NK-92 (cell line): ENCODE data around the gene PLPP4.

Source experiments
- DNase-seq: peaks from one replicate; lab custom pipeline; 2025; ENCODE audit not compliant: unreplicated experiment; lab: John Stamatoyannopoulos, UW

Gene PLPP4

GRCh38 chr10:120572307-120572706 lies 115.3 kb downstream of the PLPP4 start:
- DNase-seq = no peak

GRCh38 chr10:120573355-120573754 lies 116.3 kb downstream of the PLPP4 start:
- no peak for DNase-seq

- DNase-seq = no peak
Observed at GRCh38 chr10:120574981-120575380, 118.0 kb downstream of the PLPP4 start.

- no peak for DNase-seq
Observed at GRCh38 chr10:120575411-120575810, 118.4 kb downstream of the PLPP4 start.

DNA sequence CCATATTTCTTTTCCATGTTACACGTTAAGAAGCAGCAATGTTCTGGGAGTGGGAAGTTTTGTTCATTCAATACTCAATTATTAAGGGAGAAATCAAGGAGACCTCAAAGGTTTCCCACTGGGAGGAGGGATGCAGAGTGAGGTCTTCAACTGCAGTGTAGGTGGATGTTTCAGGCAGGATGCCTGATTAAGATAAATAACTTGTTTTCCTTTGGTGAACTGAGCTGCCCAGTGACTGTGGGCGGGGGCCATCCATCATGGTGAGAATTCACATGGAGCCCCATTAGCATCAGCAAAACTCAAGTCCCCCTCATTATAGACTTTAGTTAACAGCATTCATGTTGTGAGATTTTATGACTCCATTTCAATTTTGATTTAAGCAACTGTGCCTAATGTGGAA lies 121.1 kb downstream of the PLPP4 start:
- no peak for DNase-seq

DNA sequence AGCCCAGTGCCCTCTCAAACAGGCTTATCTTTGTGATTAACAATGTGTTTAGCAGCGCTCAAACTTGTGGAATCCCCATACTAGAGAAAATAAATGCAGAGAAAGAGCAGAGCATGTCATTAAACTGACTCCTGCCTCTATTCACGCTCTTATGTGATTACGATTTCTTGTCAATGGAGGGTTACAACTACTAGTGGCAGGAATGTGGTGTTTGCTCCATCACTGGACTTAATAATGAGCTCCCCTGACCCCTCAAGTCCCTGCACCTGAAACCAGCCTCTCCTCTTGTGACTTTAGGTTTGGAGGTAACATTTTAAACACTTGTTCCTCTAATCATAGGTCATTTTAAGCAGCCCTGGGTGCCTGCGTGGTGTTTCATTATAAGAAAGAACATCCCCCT lies 121.9 kb downstream of the PLPP4 start:
- no peak for DNase-seq

DNA sequence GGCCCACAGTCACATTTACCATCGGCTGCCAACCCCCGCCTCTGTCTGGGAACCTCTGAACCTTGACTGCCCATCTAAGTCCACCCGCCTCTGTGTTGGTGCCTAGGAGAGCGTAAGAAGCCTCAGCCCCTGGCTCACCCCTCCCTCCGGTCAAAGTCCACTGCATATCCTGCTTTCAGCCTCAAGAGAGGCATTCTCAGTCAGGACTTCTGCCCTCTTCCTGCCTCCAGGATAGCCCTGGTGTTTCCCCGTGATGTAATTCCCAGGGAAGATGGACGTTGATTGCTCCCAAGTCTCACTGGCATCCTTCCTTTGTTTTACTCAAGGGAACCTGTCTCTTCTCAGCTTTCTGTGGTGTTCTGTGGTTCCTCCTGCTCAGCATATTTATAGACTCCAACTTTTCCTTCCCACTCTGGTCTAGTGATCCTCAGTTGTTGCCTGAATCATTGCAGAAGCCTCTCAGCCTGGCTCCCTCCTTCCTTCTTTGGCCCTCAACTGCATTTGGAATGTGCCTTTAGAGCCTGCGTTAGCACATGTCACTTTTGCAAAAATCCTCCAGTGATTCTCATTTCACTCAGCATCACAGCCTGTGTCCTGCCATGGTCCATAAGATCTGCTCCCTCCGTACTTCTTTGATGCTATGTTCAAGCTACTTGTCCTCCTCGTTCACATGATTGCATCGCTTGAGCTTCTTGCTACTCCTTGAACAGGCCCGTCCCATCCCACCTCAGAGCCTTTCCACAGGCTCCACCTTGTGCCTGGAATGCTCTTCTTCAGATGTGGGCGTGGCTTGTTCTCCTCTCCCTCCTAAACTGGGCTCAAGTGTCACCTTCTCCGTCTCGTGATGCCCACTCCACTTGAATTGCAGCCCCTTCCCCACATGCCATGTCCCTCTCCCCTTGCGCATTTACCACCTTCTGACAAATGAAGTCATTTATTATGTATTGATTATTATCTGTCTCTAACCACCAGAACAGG lies 124.2 kb downstream of the PLPP4 start:
- no peak for DNase-seq

DNA sequence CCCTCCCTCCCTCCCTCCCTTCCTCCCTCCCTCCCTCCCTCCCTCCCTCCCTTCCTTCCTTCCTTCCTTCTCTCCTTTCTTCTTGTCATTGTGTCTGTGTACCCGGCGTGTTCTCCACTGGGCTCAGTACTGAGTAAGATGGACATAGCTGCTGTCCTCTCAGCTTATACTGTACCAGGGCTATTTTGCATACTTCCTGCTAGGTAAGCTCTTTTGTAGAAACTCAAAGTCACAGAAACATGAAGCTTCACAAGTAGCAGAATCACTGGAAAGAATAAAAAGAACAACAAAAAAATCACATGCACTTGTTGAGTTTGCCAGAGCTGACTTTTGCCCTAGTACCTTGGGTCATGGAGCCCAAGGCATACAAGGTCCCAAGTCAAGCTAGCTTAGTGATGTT lies 125.7 kb downstream of the PLPP4 start:
- no peak for DNase-seq

- no peak for DNase-seq
Observed at GRCh38 chr10:120583424-120584108, 126.5 kb downstream of the PLPP4 start.

DNA sequence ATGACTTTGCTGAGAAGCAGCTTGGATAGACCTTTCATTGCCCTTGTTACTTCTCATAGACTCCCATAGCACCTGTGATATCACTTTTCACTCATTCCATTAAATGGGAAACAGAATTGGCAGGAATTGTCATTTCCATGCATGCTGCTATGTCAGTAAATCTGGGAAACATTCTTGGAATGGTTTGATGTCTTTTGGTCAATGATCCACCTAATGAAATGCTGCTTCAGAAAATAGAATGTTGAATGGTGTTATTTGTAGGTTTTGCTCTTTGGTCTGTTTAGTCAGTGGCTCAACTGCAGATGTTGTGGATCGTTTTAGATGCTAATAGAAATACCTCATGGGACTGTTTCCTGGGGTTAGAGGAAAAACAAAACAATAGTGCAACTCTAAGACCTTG lies 127.8 kb downstream of the PLPP4 start:
- no peak for DNase-seq

DNA sequence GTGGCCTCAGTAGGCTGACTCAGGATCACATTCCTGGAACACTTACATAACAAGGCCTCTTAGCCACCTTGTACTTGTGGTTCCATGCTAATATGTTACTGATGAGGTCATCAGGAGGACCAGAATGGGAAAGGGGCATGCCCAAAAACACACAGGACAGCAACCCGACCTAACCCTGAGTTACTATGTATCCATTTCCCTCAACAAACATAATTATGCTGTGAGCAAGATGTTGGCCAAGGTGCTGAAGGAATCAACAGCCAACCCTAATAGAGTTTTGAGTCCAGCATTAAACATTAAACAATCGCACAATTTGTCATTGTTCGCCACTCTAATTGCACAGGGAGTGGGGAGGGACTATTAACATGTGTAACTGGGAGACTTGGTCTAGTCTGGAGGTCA lies 129.4 kb downstream of the PLPP4 start:
- no peak for DNase-seq

DNA sequence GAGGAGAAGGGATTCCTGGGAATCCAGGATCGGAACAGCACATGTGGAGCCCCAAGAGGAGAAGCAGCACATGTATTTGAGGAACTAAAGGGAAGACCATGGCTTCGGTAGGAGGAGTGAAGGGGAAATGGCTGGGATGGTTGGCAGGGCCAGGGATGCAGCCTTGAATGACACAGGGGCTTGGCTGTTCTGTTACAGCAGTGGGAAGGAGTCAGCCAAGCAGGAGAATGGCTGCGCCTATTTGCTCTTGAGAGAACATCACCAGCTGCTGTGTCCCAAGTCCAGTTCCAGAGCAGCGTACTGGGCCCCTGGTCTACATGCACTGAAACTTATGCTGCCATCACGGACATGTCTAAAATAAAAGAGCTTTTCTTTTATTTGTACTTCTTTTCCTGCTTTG lies 130.0 kb downstream of the PLPP4 start:
- DNase-seq = no peak

DNA sequence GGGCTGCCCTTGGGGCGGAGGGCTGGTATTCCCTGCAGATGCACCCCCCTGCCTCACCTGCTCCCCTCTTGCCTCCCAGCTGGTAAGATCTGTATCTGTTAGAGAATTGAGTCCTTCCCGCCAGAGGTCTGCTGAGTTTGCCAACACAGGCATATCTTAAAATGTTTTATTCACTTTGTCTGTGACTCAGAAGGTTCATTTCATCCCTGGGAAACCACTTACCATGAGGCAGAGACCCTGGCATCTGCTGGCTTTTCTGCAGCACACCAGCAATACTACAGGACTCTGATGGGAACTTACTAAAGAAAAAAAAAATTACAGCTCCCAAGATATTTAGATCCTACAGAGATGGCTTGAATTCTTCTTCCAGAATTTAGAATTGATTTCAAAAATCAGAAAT lies 131.3 kb downstream of the PLPP4 start:
- DNase-seq = no peak

GRCh38 chr10:120593693-120594092 lies 136.7 kb downstream of the PLPP4 start:
- no peak for DNase-seq

- no peak for DNase-seq
Observed at GRCh38 chr10:120597902-120598301, 140.9 kb downstream of the PLPP4 start.

DNA sequence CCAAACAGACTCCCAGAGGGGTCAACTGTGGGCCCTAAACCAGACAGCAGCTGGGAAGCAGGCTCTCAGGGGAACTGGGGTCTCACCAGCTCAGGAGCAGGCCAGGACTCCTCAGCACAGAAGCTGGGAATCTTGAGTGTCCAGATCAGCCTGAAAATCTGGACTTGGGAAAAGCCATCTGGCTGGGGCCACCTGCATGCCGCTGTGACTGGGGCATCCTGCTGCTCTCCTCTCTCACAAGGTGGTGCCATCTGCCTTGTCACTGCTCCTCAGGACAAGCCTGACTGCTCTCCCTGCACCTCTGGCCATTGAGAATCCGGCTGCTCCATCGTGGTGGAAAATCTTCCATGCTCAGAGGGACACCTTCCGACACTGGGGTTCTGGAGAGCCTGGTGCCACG lies 141.4 kb downstream of the PLPP4 start:
- DNase-seq = no peak

DNA sequence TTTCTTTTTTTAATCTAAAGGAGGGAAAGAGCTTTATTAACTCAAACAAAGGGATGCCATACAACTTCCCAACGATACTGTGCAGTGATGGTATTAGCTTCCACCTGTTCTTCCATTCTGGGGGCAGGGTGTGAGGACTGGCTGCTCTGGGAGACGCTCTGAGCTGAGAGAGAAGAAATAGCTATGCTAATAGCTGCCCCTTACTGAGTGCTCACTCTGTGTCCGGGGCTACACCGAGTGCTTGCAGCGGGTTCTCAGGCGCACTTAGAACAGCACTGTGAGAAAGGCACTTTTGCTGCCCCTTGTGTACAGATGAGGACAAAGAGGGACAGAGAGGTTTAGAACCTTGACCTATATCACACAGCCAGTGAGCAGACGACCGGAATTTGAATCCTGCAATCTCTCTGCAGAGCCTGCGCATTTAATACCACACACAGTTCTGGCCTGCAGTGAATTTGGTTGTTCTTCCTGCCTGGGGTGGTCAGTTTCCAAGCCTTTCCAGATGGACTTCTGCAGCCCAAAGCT lies 142.2 kb downstream of the PLPP4 start:
- no peak for DNase-seq

DNA sequence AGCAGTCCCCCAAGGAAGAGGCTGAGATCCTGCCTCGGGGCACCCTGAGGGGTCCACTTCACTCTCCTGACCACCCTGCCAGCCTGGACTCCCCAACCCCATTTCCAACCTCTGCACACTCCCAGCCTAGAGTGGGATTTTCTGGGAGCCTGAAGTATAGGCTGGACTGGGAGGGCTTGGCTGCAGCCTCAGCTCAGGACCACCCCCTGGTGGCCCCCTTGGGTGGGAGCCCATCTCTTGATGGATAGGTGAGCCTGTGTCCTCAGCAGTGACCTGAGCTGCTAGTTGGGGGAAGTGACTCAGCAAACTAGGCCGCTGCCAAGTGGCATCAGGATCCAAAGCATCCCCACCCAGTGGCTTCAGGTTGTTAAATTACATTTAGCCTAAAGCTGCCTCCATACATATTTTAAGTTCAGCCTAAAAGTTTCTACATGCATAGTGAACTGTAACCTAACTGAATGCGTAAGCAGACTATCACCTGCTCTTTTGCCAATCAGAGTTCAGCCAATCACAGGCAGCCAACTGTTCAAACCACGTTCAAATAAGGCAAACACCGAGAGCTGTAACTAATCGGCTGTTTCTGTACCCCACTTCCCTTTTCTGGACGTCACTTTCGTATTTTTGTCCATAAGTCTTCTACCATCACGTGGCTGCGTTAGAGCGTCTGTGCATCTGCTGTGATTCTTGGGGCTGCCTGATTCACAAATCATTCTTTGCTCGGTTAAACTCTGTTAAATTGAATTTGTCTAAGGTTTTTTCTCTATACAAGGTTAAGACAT lies 144.0 kb downstream of the PLPP4 start:
- DNase-seq = no peak

- DNase-seq = no peak
Observed at GRCh38 chr10:120601999-120602398, 145.0 kb downstream of the PLPP4 start.

GRCh38 chr10:120605410-120605809 lies 148.4 kb downstream of the PLPP4 start:
- no peak for DNase-seq

DNA sequence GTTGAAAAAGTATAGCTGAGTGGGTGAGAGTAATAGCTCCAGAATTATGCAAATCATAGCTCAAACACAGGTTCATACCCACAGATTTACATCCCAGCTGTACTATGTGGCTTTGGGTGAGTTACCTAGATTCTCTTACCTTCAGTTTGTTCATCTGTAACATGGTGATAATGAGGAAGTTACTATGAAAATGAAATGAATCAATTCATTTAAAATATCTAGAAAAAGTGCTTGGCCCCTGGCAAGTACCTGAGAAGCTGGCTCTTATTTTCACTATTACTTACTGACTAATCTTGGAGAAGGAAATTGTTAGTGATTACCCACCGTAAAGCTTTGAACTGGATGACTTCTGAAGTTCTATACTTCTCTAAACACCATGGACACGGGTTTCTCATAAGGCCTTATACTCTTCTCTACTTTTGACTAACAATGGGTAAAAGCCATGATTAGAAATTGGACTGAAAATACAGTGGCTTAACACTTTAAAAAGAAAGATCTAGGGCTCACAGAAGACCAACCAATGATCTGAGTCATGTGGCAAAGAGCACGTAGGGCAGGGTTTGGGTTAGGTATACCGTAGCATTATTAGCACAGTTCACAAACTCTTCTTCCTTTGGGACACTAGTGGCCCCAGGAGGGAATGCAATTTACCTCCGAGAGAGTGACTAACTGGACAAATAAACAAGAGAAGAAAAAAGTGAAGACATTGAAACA lies 149.2 kb downstream of the PLPP4 start:
- no peak for DNase-seq
